ENCODE data around the gene LHFPL6.

DNA sequence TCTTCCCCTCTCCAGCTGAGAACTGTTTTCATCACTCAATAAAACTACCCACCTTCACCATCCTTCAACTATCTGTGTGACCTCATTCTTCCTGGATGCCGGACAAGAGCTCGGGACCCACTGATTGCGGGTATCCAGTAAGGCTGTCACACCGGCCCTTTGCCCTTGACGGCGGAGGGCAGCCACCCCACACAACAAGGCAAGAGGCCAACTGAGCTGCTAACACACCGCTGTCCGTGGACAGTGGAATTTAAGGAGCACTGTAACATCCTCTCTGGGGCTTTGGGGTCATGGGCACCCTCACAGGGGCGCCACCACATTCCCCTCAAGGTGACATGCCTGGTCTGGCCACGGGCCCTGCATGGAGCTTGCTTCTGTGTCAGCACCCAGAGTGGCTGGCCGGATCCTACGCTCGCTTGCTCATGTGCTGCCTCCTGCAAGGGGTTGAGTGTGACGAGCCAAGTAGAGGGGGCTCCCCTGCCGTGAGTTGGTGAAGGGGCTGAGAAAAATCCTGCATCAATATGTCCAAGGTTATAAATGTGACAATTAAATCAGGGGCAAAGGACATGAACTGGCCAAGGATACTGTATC, 31.4 kb downstream of the LHFPL6 start:
- TF ChIP-seq, protein P1, sequence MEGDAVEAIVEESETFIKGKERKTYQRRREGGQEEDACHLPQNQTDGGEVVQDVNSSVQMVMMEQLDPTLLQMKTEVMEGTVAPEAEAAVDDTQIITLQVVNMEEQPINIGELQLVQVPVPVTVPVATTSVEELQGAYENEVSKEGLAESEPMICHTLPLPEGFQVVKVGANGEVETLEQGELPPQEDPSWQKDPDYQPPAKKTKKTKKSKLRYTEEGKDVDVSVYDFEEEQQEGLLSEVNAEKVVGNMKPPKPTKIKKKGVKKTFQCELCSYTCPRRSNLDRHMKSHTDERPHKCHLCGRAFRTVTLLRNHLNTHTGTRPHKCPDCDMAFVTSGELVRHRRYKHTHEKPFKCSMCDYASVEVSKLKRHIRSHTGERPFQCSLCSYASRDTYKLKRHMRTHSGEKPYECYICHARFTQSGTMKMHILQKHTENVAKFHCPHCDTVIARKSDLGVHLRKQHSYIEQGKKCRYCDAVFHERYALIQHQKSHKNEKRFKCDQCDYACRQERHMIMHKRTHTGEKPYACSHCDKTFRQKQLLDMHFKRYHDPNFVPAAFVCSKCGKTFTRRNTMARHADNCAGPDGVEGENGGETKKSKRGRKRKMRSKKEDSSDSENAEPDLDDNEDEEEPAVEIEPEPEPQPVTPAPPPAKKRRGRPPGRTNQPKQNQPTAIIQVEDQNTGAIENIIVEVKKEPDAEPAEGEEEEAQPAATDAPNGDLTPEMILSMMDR (IDR thresholded peaks at IDR 0.05) = no peak
- TF ChIP-seq POLR2A (IDR thresholded peaks at IDR 0.05) = no peak
